Astrocyte (in vitro differentiated cells and primary cell): ENCODE data around the gene GIMAP7.

Experiments used
- EZH2 ChIP-seq: IDR thresholded peaks from 2 replicates; pipeline ENCODE4 v1.6.1; 2012; ENCODE audit warnings: mild to moderate bottlenecking, low read length, inconsistent platforms; ENCODE audit not compliant: insufficient read depth
- TF ChIP-seq, protein P1 (sequence below): IDR thresholded peaks from 2 replicates; pipeline ENCODE4 v1.5.1; 2011; ENCODE audit warnings: low read depth, mild to moderate bottlenecking, inconsistent platforms, low read length, moderate library complexity; ENCODE audit not compliant: insufficient read depth

DNA sequence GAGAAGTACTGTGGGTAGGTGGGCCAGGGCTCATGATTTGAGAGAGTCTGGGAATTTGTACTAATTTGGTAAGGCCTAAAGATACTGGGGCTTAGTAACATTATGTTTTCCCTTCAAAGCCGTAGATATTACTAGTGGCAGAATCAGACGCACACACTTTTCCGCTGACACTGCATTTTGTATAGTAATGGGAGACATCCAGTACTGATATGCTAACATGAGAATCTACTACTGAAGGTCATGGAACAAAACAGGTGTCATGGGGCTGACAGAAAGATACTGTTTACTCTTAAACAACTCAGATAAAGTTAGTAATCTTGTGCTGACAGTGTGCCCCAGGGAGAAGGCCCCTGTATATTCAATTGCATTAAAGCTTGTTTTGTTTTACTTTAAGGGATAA is 11.1 kb upstream of the GIMAP7 start:
- TF ChIP-seq, protein P1, sequence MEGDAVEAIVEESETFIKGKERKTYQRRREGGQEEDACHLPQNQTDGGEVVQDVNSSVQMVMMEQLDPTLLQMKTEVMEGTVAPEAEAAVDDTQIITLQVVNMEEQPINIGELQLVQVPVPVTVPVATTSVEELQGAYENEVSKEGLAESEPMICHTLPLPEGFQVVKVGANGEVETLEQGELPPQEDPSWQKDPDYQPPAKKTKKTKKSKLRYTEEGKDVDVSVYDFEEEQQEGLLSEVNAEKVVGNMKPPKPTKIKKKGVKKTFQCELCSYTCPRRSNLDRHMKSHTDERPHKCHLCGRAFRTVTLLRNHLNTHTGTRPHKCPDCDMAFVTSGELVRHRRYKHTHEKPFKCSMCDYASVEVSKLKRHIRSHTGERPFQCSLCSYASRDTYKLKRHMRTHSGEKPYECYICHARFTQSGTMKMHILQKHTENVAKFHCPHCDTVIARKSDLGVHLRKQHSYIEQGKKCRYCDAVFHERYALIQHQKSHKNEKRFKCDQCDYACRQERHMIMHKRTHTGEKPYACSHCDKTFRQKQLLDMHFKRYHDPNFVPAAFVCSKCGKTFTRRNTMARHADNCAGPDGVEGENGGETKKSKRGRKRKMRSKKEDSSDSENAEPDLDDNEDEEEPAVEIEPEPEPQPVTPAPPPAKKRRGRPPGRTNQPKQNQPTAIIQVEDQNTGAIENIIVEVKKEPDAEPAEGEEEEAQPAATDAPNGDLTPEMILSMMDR: no peak
- no peak for TF ChIP-seq EZH2
